ENCODE data around the gene TMEM94.

DNA sequence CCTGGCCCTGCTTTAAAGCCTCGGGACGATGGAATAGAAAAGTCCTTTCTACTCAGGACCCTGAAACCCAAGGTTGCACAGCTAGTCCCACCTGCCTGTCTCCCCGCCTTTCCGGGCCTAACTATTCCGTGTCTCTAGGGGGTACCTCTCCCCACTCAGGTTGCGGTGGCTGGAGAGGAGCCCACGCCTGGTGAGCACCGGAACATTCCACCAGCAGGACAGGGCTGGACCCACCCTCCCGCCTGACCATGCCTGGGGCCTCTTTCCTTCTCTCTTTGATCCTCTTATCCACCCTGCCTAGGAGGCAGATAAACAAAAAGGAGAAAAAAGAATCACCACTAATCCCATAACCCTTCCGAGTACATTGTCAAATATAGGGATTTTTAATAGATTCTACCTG lies 79.9 kb downstream of the TMEM94 start:
- TF ChIP-seq HDAC2 (IDR thresholded peaks at IDR 0.05; ENCODE audit: borderline replicate concordance in 1 of 2, low read depth in 2 of 2, low read length in 2 of 2) (no peak), EZH2 (IDR thresholded peaks at IDR 0.05; ENCODE audit: low read depth, low read length, severe bottlenecking) (no peak), CTCF (IDR thresholded peaks at IDR 0.05; ENCODE audit: control extremely low read depth in 1 of 3, insufficient read depth in 1 of 3, low read depth in 1 of 3, low read length in 3 of 3) (no peak), SRF (IDR thresholded peaks at IDR 0.05; ENCODE audit: low read depth, low read length) (no peak), KDM4A (IDR thresholded peaks at IDR 0.05; ENCODE audit: low read depth, low read length, severe bottlenecking) (no peak)

Data from H1 (cell line).